ENCODE results near the gene MYCL.

DNA sequence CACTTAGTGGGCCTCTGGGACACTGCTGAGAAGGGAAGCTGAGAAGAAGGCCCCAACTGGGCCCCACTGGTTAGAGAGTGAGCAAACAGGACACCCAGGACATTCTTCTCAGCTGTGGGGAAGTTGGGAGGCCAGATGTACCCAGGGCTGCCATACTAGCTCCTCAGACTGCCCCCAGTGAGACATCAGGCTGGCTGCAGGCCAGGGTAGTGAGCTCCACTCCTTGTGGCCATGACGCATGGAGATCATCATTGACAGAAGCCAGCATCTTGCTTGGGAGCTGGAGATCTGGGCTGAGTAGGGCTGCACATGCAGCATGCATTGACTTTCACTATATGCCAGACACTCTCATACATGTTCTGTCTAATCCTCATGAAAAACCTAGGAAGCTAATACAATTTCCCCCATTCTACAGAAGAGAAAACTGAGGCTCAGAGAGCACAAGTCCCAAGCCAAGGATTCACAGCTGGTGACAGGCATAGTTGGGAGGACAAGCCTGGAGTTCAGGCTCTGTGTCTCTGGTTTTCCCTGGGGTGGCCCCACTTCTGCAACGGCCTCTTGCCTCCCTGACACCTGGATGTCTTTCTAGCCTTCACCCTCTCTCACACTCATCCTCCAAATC is 24.1 kb upstream of the MYCL start:
- TF ChIP-seq, protein P1, sequence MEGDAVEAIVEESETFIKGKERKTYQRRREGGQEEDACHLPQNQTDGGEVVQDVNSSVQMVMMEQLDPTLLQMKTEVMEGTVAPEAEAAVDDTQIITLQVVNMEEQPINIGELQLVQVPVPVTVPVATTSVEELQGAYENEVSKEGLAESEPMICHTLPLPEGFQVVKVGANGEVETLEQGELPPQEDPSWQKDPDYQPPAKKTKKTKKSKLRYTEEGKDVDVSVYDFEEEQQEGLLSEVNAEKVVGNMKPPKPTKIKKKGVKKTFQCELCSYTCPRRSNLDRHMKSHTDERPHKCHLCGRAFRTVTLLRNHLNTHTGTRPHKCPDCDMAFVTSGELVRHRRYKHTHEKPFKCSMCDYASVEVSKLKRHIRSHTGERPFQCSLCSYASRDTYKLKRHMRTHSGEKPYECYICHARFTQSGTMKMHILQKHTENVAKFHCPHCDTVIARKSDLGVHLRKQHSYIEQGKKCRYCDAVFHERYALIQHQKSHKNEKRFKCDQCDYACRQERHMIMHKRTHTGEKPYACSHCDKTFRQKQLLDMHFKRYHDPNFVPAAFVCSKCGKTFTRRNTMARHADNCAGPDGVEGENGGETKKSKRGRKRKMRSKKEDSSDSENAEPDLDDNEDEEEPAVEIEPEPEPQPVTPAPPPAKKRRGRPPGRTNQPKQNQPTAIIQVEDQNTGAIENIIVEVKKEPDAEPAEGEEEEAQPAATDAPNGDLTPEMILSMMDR (IDR thresholded peaks at IDR 0.05; ENCODE audit: insufficient read depth, low read depth, low read length), result no peak
- TF ChIP-seq EZH2 (IDR thresholded peaks at IDR 0.05; ENCODE audit: insufficient read depth, low read length), result no peak
